Activated B cell treated with CpG ODN at 0.5 μM for 24 hours (primary cell): ENCODE measurements around the gene ST6GALNAC4. TPM values are rescaled to one million over a fixed set of nuclear protein-coding genes. Genes with fewer than 3 reads are reported as not detected.

Experiments used
- ATAC-seq: fragments of 200-7000 bp; cut with Tn5 transposase; one replicate; pipeline ENCODE4 v1.10.0; 2021; ENCODE audit warnings: low read depth, mild to moderate bottlenecking, moderate library complexity
- CTCF ChIA-PET: fragments of 350-600 bp; sonication (Branson Sonifier 250); formaldehyde crosslinking; loops from one replicate; lab custom pipeline; 2021; ENCODE audit warnings: antibody characterized with exemption; lab: Charles Lee
- POLR2A ChIA-PET: fragments of 350-600 bp; sonication (Branson Sonifier 250); formaldehyde crosslinking; loops from one replicate; lab custom pipeline; 2021; ENCODE audit warnings: antibody characterized with exemption; lab: Charles Lee
- DNase-seq: peaks from one replicate; pipeline ENCODE4 v3.0.0; 2022
- H3K27ac Mint-ChIP-seq: one replicate; pipeline ENCODE4 v1.8.0; 2020; ENCODE audit warnings: mixed read lengths
- H3K27me3 Mint-ChIP-seq: one replicate; pipeline ENCODE4 v1.8.0; 2021; ENCODE audit warnings: mixed read lengths
- H3K36me3 Mint-ChIP-seq: one replicate; pipeline ENCODE4 v1.8.0; 2021; ENCODE audit warnings: low read depth, mixed read lengths
- H3K4me1 Mint-ChIP-seq: one replicate; pipeline ENCODE4 v1.8.0; 2021; ENCODE audit warnings: mixed read lengths
- H3K4me3 Mint-ChIP-seq: one replicate; pipeline ENCODE4 v1.8.0; 2020; ENCODE audit warnings: mild to moderate bottlenecking, mixed read lengths
- H3K9me3 Mint-ChIP-seq: one replicate; pipeline ENCODE4 v1.8.0; 2020; ENCODE audit warnings: mixed read lengths
- intact Hi-C: fragments of 100-400 bp; cut with micrococcal nuclease; formaldehyde crosslinking; loops from one replicate; pipeline ENCODE4 v1.15.1; 2024
- total RNA-seq: library from RNA; stranded (reverse); gene quantifications from 2 replicates; pipeline ENCODE4 v1.2.3, GENCODE V29; 2022
- TF ChIP-seq, protein P1 (sequence below): fragments of 200-600 bp; IDR thresholded peaks from one replicate; pipeline ENCODE4 v1.8.0; 2022; ENCODE audit warnings: antibody characterized with exemption, mild to moderate bottlenecking

Gene ST6GALNAC4
- total RNA-seq, 1 donor from 2014 or later = 85.4 TPM

DNA sequence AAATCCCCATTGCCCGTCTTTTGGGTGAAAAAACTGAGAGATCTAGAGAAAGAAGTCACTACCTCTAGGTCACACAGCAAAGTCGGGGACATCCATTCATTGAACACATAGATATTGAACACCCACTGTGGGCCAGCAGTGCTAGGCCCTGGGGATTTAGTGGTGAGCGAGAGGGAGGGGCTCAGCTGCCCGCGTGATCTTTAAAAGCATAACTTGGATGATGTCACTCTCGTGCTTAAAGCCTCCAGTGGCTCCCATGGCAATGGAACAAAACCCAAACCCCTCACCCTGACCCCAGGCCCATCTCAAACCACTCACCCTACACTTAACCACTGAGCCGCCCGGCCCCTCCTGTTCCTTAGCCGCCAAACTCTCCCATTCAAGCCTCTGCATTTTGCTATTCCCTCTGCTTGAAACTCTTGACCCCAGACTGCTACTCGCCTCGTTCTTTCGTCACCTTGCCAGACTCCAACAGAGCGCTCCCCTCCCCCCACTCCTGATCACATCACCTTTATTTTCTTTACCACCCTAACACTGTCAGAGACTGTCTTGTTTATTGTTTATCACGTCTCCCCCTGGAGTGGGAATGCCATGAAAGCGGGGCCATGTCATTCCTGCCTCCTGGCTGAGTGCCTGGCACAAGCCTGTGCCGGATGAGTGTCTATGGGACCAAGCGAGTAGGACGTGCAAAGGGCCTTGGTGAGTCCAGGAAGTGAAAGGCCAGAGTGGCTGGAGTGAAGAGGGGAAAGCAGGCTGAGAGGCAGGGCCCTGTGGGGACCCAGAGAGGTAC, 14.4 kb upstream of the ST6GALNAC4 start:
- intact Hi-C loops = loop anchor here (2.0 to 5.0 kb wide), 2 partner anchors 14 to 319 kb away; partner anchors contain the start of genes ST6GALNAC4 and STXBP1
- Mint-ChIP-seq H3K27me3 (peaks cover 3% of the 10 kb centered on the region), H3K4me1 (peaks cover 45% of the 10 kb centered on the region), H3K27ac (no peak overlapping the region), H3K9me3 (no peaks in the 10 kb centered on the region), H3K4me3 (peak overlapping the region; percentile 78), H3K36me3 (peaks cover 21% of the 10 kb centered on the region)
- TF ChIP-seq, protein P1, sequence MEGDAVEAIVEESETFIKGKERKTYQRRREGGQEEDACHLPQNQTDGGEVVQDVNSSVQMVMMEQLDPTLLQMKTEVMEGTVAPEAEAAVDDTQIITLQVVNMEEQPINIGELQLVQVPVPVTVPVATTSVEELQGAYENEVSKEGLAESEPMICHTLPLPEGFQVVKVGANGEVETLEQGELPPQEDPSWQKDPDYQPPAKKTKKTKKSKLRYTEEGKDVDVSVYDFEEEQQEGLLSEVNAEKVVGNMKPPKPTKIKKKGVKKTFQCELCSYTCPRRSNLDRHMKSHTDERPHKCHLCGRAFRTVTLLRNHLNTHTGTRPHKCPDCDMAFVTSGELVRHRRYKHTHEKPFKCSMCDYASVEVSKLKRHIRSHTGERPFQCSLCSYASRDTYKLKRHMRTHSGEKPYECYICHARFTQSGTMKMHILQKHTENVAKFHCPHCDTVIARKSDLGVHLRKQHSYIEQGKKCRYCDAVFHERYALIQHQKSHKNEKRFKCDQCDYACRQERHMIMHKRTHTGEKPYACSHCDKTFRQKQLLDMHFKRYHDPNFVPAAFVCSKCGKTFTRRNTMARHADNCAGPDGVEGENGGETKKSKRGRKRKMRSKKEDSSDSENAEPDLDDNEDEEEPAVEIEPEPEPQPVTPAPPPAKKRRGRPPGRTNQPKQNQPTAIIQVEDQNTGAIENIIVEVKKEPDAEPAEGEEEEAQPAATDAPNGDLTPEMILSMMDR = no peak
- ChIA-PET POLR2A (interaction anchor here (0.6 to 1.2 kb wide), 2 partner anchors 11 to 105 kb away, joined by 3 to 4 read pairs; no protein-coding TSS in a partner anchor), CTCF (interaction anchor here (1.6 to 1.8 kb wide), 2 partner anchors 10 to 11 kb away, joined by 5 to 6 read pairs; no protein-coding TSS in a partner anchor)
- no peak for DNase-seq
- ATAC-seq = peak; percentile 59

DNA sequence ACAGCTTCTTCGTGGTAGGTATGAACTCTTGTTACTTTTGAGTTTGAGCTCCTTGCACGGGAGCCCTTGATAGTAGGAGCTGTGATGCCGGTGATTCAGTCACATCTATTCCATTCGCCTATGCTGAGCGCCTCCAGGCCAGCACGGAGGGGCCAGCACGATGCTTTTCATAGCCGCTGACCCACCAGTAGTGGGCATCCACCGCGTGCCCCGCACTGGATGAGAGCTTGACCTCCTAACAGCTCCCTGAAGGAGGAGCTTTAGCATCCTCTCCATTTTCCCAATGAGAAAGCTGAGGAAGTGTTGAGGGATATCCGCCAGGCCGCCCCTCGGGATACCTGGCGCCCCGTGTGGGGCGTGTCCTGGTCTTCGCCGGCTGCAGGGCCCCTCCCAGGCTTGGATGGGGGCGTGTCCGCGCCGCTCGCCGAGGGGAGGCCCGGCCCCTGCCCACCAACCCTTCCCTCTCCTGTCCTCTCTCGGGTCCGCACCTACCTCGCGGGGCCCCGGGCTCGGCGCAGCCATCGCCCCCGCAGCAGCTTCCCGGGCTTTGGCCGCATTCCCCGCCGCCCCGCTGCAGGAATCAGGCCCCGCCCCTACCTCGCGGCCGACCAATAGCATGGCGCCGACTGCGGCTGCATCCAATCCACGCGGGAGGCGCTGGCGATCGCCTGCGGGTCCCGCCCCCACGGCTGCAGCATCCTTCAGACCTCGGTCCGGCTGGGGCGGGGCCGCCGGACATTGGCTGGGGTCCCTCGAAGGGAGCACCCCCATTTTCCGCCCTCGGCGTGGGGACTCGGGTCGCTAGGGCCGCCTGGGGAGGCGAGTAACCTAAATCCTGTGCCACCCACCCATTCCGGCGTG, 13.6 kb upstream of the ST6GALNAC4 start, which contains the start of gene PIP5KL1:
Gene PIP5KL1, minus strand, starts transcription at position 547 of the 861 bp plus-strand sequence. Its CDS starts 25 bp downstream, at position 522.
- TF ChIP-seq, protein P1 = no peak

DNA sequence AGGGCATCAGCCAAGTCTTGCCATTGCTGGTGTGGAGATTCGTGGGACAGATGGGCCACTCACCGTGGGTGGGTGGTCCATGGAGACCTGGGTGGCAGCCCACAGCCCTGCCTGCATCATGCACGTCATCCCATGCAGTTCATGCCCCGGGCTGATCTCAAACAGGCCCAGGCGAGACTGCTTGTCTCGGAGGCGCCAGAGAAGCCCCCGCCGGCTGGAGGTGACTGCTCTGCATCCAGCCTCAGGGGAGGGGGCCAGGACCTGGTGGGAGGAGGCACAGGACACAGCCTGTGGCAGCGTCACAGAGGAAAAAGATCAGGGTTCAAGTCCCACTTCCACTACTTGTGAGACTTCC, 12.8 kb upstream of the ST6GALNAC4 start:
- Mint-ChIP-seq H3K27ac (no peak overlapping the region), H3K27me3 (peaks cover 3% of the 10 kb centered on the region), H3K36me3 (peaks cover 9% of the 10 kb centered on the region), H3K9me3 (no peaks in the 10 kb centered on the region), H3K4me1 (peaks cover 34% of the 10 kb centered on the region), H3K4me3 (peak overlapping the region; percentile 78)
- TF ChIP-seq, protein P1 = no peak
- CTCF ChIA-PET = interaction anchor here (1.2 to 1.8 kb wide), 3 partner anchors 8 to 105 kb away, joined by 5 to 7 read pairs (median 6); no protein-coding TSS in a partner anchor
- no peak for DNase-seq
- POLR2A ChIA-PET = interaction anchor here (0.8 to 1.2 kb wide), 4 partner anchors 9 to 478 kb away, joined by 3 to 7 read pairs (median 4); partner anchors contain the start of genes LRSAM1 and RPL12
- intact Hi-C loops = no loop called here
- no peak for ATAC-seq

More for the DNA sequence above, 13.6 kb upstream of the ST6GALNAC4 start, which contains the start of gene PIP5KL1:
- Mint-ChIP-seq H3K27me3 (peaks cover 3% of the 10 kb centered on the region), H3K36me3 (peaks cover 14% of the 10 kb centered on the region), H3K9me3 (no peaks in the 10 kb centered on the region), H3K4me3 (peak within 1 kb of the TSS; percentile 78), H3K27ac (no peak within 1 kb of the TSS), H3K4me1 (peaks cover 37% of the 10 kb centered on the region)
- POLR2A ChIA-PET = interaction anchor here (0.6 to 1.2 kb wide), 6 partner anchors 9 to 479 kb away, joined by 3 to 11 read pairs (median 4); partner anchors contain the start of genes LRSAM1 and RPL12
- CTCF ChIA-PET = interaction anchor here (1.2 to 1.8 kb wide), 3 partner anchors 9 to 104 kb away, joined by 5 to 7 read pairs (median 6); no protein-coding TSS in a partner anchor
- intact Hi-C loops = loop anchor here (2.0 to 5.0 kb wide), 2 partner anchors 14 to 318 kb away; partner anchors contain the start of genes ST6GALNAC4 and STXBP1
- DNase-seq = peak; percentile 79
- peak; percentile 80 for ATAC-seq

DNA sequence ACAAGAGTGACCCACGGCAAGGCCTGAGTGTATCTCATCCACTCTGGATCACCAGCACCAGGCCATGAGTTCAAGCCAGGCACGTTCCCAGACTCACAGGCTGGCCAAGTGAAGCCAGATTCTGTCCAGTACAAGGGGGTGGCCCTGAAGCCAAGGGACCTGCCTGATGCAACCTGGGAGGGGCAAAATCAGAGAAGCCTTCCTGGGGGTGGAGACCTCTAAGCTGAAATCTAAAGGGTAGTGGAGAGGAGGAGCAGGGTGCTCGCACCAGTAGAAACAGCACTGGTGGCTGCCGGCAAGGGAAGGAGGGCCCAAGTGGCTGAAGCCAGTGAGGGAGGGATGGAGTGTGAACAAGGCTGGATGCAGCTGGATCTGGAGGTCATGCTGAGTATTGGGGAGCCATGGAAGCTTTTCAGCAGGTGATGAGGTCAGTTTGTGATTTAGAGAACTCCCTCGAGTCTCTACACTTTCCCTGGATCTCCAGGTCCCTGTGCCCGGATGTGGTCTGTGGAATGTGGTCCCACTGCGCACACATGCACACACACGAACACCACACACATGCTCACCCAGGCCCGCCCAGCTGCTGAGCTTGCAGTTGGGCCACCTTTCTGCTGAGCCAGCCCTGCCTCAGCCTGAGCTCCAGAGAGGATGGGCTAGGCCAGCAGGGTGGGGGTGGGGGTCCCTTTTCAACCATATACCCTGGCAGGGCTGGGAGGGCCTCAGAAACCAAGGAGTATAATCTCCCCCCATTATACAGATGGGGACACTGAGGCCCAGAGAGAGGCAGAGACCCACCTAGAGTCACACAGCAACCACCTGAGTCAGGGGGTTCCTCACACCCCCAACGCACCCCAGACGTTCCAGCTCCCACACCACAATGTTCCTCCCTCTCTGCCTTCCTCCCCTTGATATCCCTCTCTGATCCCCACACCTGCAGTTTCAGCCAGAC, 12.1 kb upstream of the ST6GALNAC4 start:
- TF ChIP-seq, protein P1 = no peak
- peaks cover 30% of the 10 kb centered on the region for H3K4me1 Mint-ChIP-seq
- H3K36me3 Mint-ChIP-seq = peaks cover 4% of the 10 kb centered on the region
- H3K4me3 Mint-ChIP-seq = peak overlapping the region; percentile 32
- CTCF ChIA-PET = interaction anchor here (1.8 kb wide), 1 partner anchor 13 kb away, joined by 5 read pairs; no protein-coding TSS in a partner anchor
- ATAC-seq (no peak), DNase-seq (no peak)
- H3K9me3 Mint-ChIP-seq = no peaks in the 10 kb centered on the region
- no peak overlapping the region for H3K27ac Mint-ChIP-seq
- H3K27me3 Mint-ChIP-seq = peaks cover 3% of the 10 kb centered on the region
- POLR2A ChIA-PET = interaction anchor here (0.6 to 1.4 kb wide), 4 partner anchors 12 to 145 kb away, joined by 3 to 10 read pairs (median 4); partner anchors contain the start of gene ST6GALNAC4
- intact Hi-C loops = no loop called here
